A549 treated with GW870086 at 1 μM for 4 hours (cell line): ENCODE results near the gene MANEA. TPM values are rescaled to one million over a fixed set of nuclear protein-coding genes. Genes with fewer than 3 reads are reported as not detected.

Source experiments
- total RNA-seq: library from RNA; stranded (reverse); fragments of 200-300 nt; extraction: Qiagen RNA extraction; gene quantifications from 5 replicates; pipeline ENCODE4 v1.2.3, GENCODE V29; 2022; ENCODE audit warnings: low read depth

The MANEA gene, protein sequence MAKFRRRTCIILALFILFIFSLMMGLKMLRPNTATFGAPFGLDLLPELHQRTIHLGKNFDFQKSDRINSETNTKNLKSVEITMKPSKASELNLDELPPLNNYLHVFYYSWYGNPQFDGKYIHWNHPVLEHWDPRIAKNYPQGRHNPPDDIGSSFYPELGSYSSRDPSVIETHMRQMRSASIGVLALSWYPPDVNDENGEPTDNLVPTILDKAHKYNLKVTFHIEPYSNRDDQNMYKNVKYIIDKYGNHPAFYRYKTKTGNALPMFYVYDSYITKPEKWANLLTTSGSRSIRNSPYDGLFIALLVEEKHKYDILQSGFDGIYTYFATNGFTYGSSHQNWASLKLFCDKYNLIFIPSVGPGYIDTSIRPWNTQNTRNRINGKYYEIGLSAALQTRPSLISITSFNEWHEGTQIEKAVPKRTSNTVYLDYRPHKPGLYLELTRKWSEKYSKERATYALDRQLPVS
- 3.4 to 4.6 TPM (median 3.9 TPM) in 5 replicates for total RNA-seq

DNA sequence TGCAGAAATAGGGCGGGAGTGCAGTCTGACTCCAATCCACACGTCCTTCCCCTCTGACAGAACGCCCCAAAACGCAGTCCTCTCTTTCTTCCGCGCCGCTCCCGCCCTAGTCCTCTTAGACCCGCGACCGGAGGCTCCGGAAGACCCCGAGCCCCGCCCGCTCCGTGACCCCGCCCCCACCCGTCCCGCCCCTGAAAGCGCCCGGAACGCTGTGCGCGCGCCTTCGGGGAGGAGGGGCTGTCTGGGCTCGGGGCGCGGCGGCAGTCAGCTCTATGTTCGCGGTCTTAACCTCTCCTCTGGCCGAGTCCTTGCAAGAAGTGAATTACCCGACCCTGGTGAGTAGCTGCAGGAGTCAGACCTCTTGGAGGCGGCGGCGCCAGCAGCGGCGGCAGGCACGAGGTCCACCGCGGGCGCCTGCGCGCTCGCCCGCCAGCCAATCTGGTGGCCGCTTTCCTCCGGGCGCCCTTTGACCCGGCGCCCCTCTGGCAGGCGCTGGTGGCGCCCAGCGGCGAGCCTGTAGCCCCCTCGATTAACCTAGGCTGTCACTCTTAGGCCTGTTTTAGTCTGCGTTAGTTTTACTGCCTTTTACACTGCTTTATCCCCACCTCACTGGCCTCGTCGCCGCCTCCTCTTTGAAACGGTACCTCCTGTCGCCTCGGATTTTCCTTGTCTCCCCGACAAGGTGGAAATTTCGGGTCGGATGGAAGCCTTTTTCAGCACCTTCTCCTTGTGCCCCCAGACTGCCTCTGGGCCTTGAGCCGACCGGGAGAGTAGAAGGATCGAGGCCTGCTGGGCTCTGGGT lies at the start of gene MANEA:
MANEA (plus strand) TSS at position 232 of the 802 bp plus-strand sequence. CDS start 8,905 bp downstream, outside the sequence.

